Measurements from ENCODE around the gene LSM7. TPM values are rescaled to one million over a fixed set of nuclear protein-coding genes. Genes with fewer than 3 reads are reported as not detected.

Gene LSM7
- total RNA-seq, 3 donors from 2014 or later = 95.1 to 188 (median 125) TPM

GRCh38 chr19:2362046-2362969, 33.9 kb upstream of the LSM7 start:
- no peaks in the 10 kb centered on the region for H3K9me3 ChIP-seq
- peaks cover 3 to 45% of the 10 kb centered on the region in 2 donors for H3K27me3 ChIP-seq
- no peak for TF ChIP-seq POLR2A (IDR thresholded peaks at IDR 0.05)
- no peak for TF ChIP-seq POLR2AphosphoS5 (IDR thresholded peaks at IDR 0.05)
- no peak for TF ChIP-seq CTCF (IDR thresholded peaks at IDR 0.05)
- no peak overlapping the region for H3K4me3 ChIP-seq
- no peak overlapping the region for H3K27ac ChIP-seq
- intact Hi-C loops (cut with DNase I; ENCODE audit: low total_unique reads) = no loop called here
- no peak for DNase-seq (ENCODE audit: low spot score in 2 of 2)
- H3K36me3 ChIP-seq = no peaks in the 10 kb centered on the region
- no peaks in the 10 kb centered on the region for H3K4me1 ChIP-seq

GRCh38 chr19:2361246-2362045, 33.1 kb upstream of the LSM7 start:
- DNase-seq (ENCODE audit: low spot score in 2 of 2) = no peak
- Histone ChIP-seq H3K4me3 (no peak overlapping the region), H3K4me1 (no peaks in the 10 kb centered on the region), H3K27ac (no peak overlapping the region), H3K9me3 (no peaks in the 10 kb centered on the region), H3K27me3 (peaks cover 3 to 45% of the 10 kb centered on the region in 2 donors), H3K36me3 (no peaks in the 10 kb centered on the region)
- TF ChIP-seq POLR2AphosphoS5 (IDR thresholded peaks at IDR 0.05) = no peak
- intact Hi-C loops (cut with DNase I; ENCODE audit: low total_unique reads) = no loop called here

- intact Hi-C loops (cut with DNase I; ENCODE audit: low total_unique reads) = no loop called here
- Histone ChIP-seq H3K27me3 (peaks cover 3 to 45% of the 10 kb centered on the region in 2 donors), H3K9me3 (no peaks in the 10 kb centered on the region), H3K36me3 (no peaks in the 10 kb centered on the region), H3K4me3 (no peak overlapping the region), H3K27ac (no peak overlapping the region), H3K4me1 (no peaks in the 10 kb centered on the region)
- TF ChIP-seq POLR2A (IDR thresholded peaks at IDR 0.05) (no peak), CTCF (IDR thresholded peaks at IDR 0.05) (no peak), POLR2AphosphoS5 (IDR thresholded peaks at IDR 0.05) (no peak)
- no peak for DNase-seq (ENCODE audit: low spot score in 2 of 2)
These were observed 32.4 kb upstream of the LSM7 start for GRCh38 chr19:2360833-2361232.

GRCh38 chr19:2359992-2360685, 31.8 kb upstream of the LSM7 start, which contains the start of gene TMPRSS9:
Gene TMPRSS9 (plus strand): TSS chr19:2360265. CDS start chr19:2389786, 29,521 bp downstream.
- peaks cover 3 to 45% of the 10 kb centered on the region in 2 donors for H3K27me3 ChIP-seq
- TF ChIP-seq CTCF (IDR thresholded peaks at IDR 0.05) (no peak), POLR2A (IDR thresholded peaks at IDR 0.05) (no peak), POLR2AphosphoS5 (IDR thresholded peaks at IDR 0.05) (no peak)
- intact Hi-C loops (cut with DNase I; ENCODE audit: low total_unique reads) = no loop called here

GRCh38 chr19:2358548-2359173, 30.3 kb upstream of the LSM7 start:
- H3K4me1 ChIP-seq = no peaks in the 10 kb centered on the region
- H3K36me3 ChIP-seq = no peaks in the 10 kb centered on the region
- intact Hi-C loops (cut with DNase I; ENCODE audit: low total_unique reads) = no loop called here
- H3K9me3 ChIP-seq = no peaks in the 10 kb centered on the region
- H3K27me3 ChIP-seq = peaks cover 3 to 38% of the 10 kb centered on the region in 2 donors
- no peak overlapping the region for H3K27ac ChIP-seq
- H3K4me3 ChIP-seq = no peak overlapping the region
- DNase-seq (ENCODE audit: low spot score in 2 of 2) = no peak
- TF ChIP-seq CTCF (IDR thresholded peaks at IDR 0.05) = no peak
- no peak for TF ChIP-seq POLR2A (IDR thresholded peaks at IDR 0.05)
- no peak for TF ChIP-seq POLR2AphosphoS5 (IDR thresholded peaks at IDR 0.05)

More at GRCh38 chr19:2359992-2360685, 31.8 kb upstream of the LSM7 start, which contains the start of gene TMPRSS9:
- Histone ChIP-seq H3K4me3 (no peak within 1 kb of the TSS), H3K9me3 (no peaks in the 10 kb centered on the region), H3K27ac (no peak within 1 kb of the TSS), H3K4me1 (no peaks in the 10 kb centered on the region), H3K36me3 (no peaks in the 10 kb centered on the region)
- DNase-seq (ENCODE audit: low spot score in 2 of 2) = no peak

Data from breast epithelium (tissue), 4 donors.